Gastrocnemius medialis (tissue), 4 donors: Measurements from ENCODE around the gene GATM. TPM values are rescaled to one million over a fixed set of nuclear protein-coding genes. Genes with fewer than 3 reads are reported as not detected.
"Not testable (repeated sequence)": the region's sequence is repeated elsewhere in the genome, so short reads cannot be mapped to it uniquely, and the experiment has no call there.

Experiments
- ATAC-seq, 2 donors: fragments of 150-250 bp; one replicate each; pipeline ENCODE4 v1.9.1; 2016
- DNase-seq, 2 donors: peaks; one replicate each; pipeline ENCODE4 v3.0.0-alpha.2; 2019
- H3K27ac ChIP-seq, 4 donors: fragments of 200-600 bp; sonication (generic); 1 replicate in 1 of 4; 2 replicates in 3 of 4; pipeline ENCODE4 v1.5.1; 2016 to 2018; ENCODE audit warnings: mild to moderate bottlenecking in 2 of 4, moderate library complexity in 1 of 4
- H3K27me3 ChIP-seq, 3 donors: fragments of 200-600 bp; sonication (generic) in 2 of 3; 1 replicate in 1 of 3; 2 replicates in 2 of 3; pipeline versions ENCODE4 v1.5.1 to v1.6.0; 2016 to 2019; ENCODE audit warnings: mild to moderate bottlenecking in 1 of 3, moderate library complexity in 1 of 3
- H3K36me3 ChIP-seq, 2 donors: fragments of 200-600 bp; sonication (generic) in 1 of 2; one replicate each; pipeline ENCODE4 v1.5.1; 2017 to 2018
- H3K4me1 ChIP-seq, 2 donors: fragments of 200-600 bp; sonication (generic) in 1 of 2; one replicate each; pipeline ENCODE4 v1.5.1; 2016 to 2017; ENCODE audit warnings: mild to moderate bottlenecking in 2 of 2
- H3K4me3 ChIP-seq, 4 donors: fragments of 200-600 bp; sonication (generic) in 3 of 4; 1 replicate in 1 of 4; 2 replicates in 3 of 4; pipeline ENCODE4 v1.5.1; 2016 to 2019; ENCODE audit warnings: mild to moderate bottlenecking in 2 of 4
- H3K9me3 ChIP-seq, 3 donors: fragments of 200-600 bp; sonication (generic) in 2 of 3; 1 replicate in 1 of 3; 2 replicates in 2 of 3; pipeline ENCODE4 v1.5.1; 2016 to 2019
- CTCF ChIP-seq, 5 experiments: fragments of 450-650 bp in 3 of 5; fragments of 200-600 bp in 2 of 5; sonication (generic) in 2 of 5; IDR thresholded peaks in 4 of 5; conservative IDR thresholded peaks in 1 of 5; 1 replicate in 4 of 5; 2 replicates in 1 of 5; pipeline ENCODE4 v1.5.1; 2016 to 2019; ENCODE audit warnings: antibody characterized with exemption in 5 of 5, mild to moderate bottlenecking in 3 of 5, moderate library complexity in 3 of 5
- POLR2A ChIP-seq, 2 donors: fragments of 450-650 bp; IDR thresholded peaks; one replicate each; pipeline ENCODE4 v1.6.1; 2017; ENCODE audit warnings: antibody characterized with exemption in 2 of 2, mild to moderate bottlenecking in 2 of 2, moderate library complexity in 2 of 2
- in situ Hi-C, 4 donors: fragments of 200-750 bp; cut with MboI; loops; one replicate each; pipeline versions ENCODE4 v1.15.0 to v1.8.0; 2017; ENCODE audit warnings: low sequenced_read_pairs in 4 of 4
- intact Hi-C: fragments of 100-400 bp; cut with DNase I; formaldehyde crosslinking; loops from one replicate; pipeline ENCODE4 v1.15.1; 2023; ENCODE audit warnings: low total_unique reads
- total RNA-seq, 4 donors: library from RNA; depleted of rRNA; stranded (reverse); fragments of >200 nt; gene quantifications; one replicate each; pipeline versions ENCODE4 v1.1.0 to v1.2.3, GENCODE V29; 2016

GATM gene
- total RNA-seq, 4 donors from 2014 or later = 18.0 to 92.1 (median 35.3) TPM

- no peaks in the 10 kb centered on the region for H3K9me3 ChIP-seq
- TF ChIP-seq POLR2A (IDR thresholded peaks at IDR 0.05) (no peak), CTCF (IDR thresholded peaks at IDR 0.05 in 4 of 5, conservative IDR thresholded peaks at IDR 0.05 in 1 of 5) (no peak)
- ATAC-seq (no peak), DNase-seq (no peak)
- no peaks in the 10 kb centered on the region for H3K36me3 ChIP-seq
- no peak overlapping the region for H3K27ac ChIP-seq
- peak overlapping the region in 1 of 4 donors; percentile 70 for H3K4me3 ChIP-seq
- in situ Hi-C loops = loop anchor here in 1 of 4 donors (10.0 kb wide), 1 partner anchor 181 kb away; no protein-coding TSS in a partner anchor
- H3K27me3 ChIP-seq = no peaks in the 10 kb centered on the region
- intact Hi-C loops = no loop called here
- peaks cover 25 to 31% of the 10 kb centered on the region in 2 donors for H3K4me1 ChIP-seq
Observed at GRCh38 chr15:45375836-45376235, 2.5 kb downstream of the GATM start.

GRCh38 chr15:45373976-45374375 lies 4.4 kb downstream of the GATM start:
- TF ChIP-seq CTCF (IDR thresholded peaks at IDR 0.05 in 4 of 5, conservative IDR thresholded peaks at IDR 0.05 in 1 of 5) (no peak), POLR2A (IDR thresholded peaks at IDR 0.05) (no peak)
- Histone ChIP-seq H3K4me1 (peaks cover 22 to 31% of the 10 kb centered on the region in 2 donors), H3K4me3 (no peak overlapping the region), H3K27me3 (no peaks in the 10 kb centered on the region), H3K27ac (no peak overlapping the region), H3K36me3 (peaks cover 0 to 8% of the 10 kb centered on the region in 2 donors), H3K9me3 (no peaks in the 10 kb centered on the region)
- in situ Hi-C loops (loop anchor here in 1 of 4 donors (10.0 kb wide), 1 partner anchor 179 kb away; no protein-coding TSS in a partner anchor), intact Hi-C loops (no loop called here)
- DNase-seq (no peak), ATAC-seq (no peak)

GRCh38 chr15:45372041-45372995 lies 6.0 kb downstream of the GATM start:
- H3K27me3 ChIP-seq = no peaks in the 10 kb centered on the region
- no peak overlapping the region for H3K4me3 ChIP-seq
- ATAC-seq (no peak), DNase-seq (no peak)
- intact Hi-C loops = no loop called here
- no peak overlapping the region for H3K27ac ChIP-seq
- peaks cover 10 to 28% of the 10 kb centered on the region in 2 donors for H3K4me1 ChIP-seq
- no peak for TF ChIP-seq CTCF (IDR thresholded peaks at IDR 0.05 in 4 of 5, conservative IDR thresholded peaks at IDR 0.05 in 1 of 5)
- TF ChIP-seq POLR2A (IDR thresholded peaks at IDR 0.05) = no peak
- peaks cover 0 to 11% of the 10 kb centered on the region in 2 donors for H3K36me3 ChIP-seq
- H3K9me3 ChIP-seq = no peaks in the 10 kb centered on the region
- in situ Hi-C loops = loop anchor here in 1 of 4 donors (10.0 kb wide), 1 partner anchor 178 kb away; no protein-coding TSS in a partner anchor

- H3K27ac ChIP-seq = no peak overlapping the region
- H3K9me3 ChIP-seq = no peaks in the 10 kb centered on the region
- peaks cover 4 to 21% of the 10 kb centered on the region in 2 donors for H3K4me1 ChIP-seq
- intact Hi-C loops (no loop called here), in situ Hi-C loops (loop anchor here in 1 of 4 donors (10.0 kb wide), 1 partner anchor 177 kb away; no protein-coding TSS in a partner anchor)
- TF ChIP-seq CTCF (IDR thresholded peaks at IDR 0.05 in 4 of 5, conservative IDR thresholded peaks at IDR 0.05 in 1 of 5) = no peak
- no peak for TF ChIP-seq POLR2A (IDR thresholded peaks at IDR 0.05)
- ATAC-seq = no peak
- H3K4me3 ChIP-seq = no peak overlapping the region
- DNase-seq = no peak
- H3K36me3 ChIP-seq = peaks cover 0 to 11% of the 10 kb centered on the region in 2 donors
- H3K27me3 ChIP-seq = no peaks in the 10 kb centered on the region
Observed at GRCh38 chr15:45371546-45371945, 6.8 kb downstream of the GATM start.

- DNase-seq, H3K4me3 ChIP-seq, H3K27ac ChIP-seq, H3K27me3 ChIP-seq, H3K9me3 ChIP-seq, ATAC-seq, intact Hi-C loops: not testable (repeated sequence)
- in situ Hi-C loops = loop anchor here in 1 of 4 donors (10.0 kb wide), 1 partner anchor 175 kb away; no protein-coding TSS in a partner anchor
- H3K36me3 ChIP-seq = peaks cover 0 to 21% of the 10 kb centered on the region in 2 donors
- peaks cover 0 to 11% of the 10 kb centered on the region in 2 donors for H3K4me1 ChIP-seq
Observed at GRCh38 chr15:45370042-45370441, 8.3 kb downstream of the GATM start.

- in situ Hi-C loops (loop anchor here in 1 of 4 donors (10.0 kb wide), 1 partner anchor 62 kb away; no protein-coding TSS in a partner anchor), intact Hi-C loops (loop anchor here (5.0 kb wide), 1 partner anchor 35 kb away; a partner anchor contains a TSS)
- H3K4me1 ChIP-seq, H3K9me3 ChIP-seq, H3K27me3 ChIP-seq, H3K27ac ChIP-seq, H3K4me3 ChIP-seq, DNase-seq, ATAC-seq: not testable (repeated sequence)
- peaks cover 0 to 43% of the 10 kb centered on the region in 2 donors for H3K36me3 ChIP-seq
Observed at GRCh38 chr15:45367222-45367621, 11.1 kb downstream of the GATM start.
